T-cell (primary cell): Measurements from ENCODE around the gene CYTH1. TPM values are rescaled to one million over a fixed set of nuclear protein-coding genes. Genes with fewer than 3 reads are reported as not detected.

Experiments
- ATAC-seq, 4 experiments: fragments of 200-7000 bp in 3 of 4; fragments of 150-1000 bp in 1 of 4; cut with Tn5 transposase; replicated peaks in 1 of 4; 1 replicate in 3 of 4; 2 replicates in 1 of 4; pipeline ENCODE4 v1.10.0; 2021; ENCODE audit warnings: moderate library complexity in 3 of 4, mild to moderate bottlenecking in 2 of 4, moderate number of reproducible peaks in 1 of 4
- CTCF ChIA-PET, 2 donors: fragments of 300-600 bp; sonication (Branson Sonifier 250); formaldehyde crosslinking; loops; one replicate each; lab custom pipeline; 2022; ENCODE audit warnings: antibody characterized with exemption in 2 of 2; lab: Charles Lee
- POLR2A ChIA-PET, 2 donors: fragments of 300-600 bp; sonication (Branson Sonifier 250); formaldehyde crosslinking; loops; one replicate each; lab custom pipeline; 2022; ENCODE audit warnings: antibody characterized with exemption in 2 of 2; lab: Charles Lee
- DNase-seq, 35 experiments: peaks; one replicate each; pipeline versions ENCODE4 v3.0.0 to v3.0.0-alpha.2; 2013 to 2023
- H3K27ac ChIP-seq: one replicate; pipeline ENCODE4 v1.5.1; 2013; ENCODE audit warnings: low read length
- H3K27me3 ChIP-seq, 2 experiments: replicated peaks in 1 of 2; 1 replicate in 1 of 2; 2 replicates in 1 of 2; pipeline versions ENCODE4 v1.6.1 to v1.7.0; 2013; ENCODE audit warnings: low read length in 1 of 2, mixed read lengths in 1 of 2; ENCODE audit not compliant: control insufficient read depth in 2 of 2, insufficient read depth in 2 of 2; ENCODE audit errors: extremely low read depth in 1 of 2
- H3K36me3 ChIP-seq, 2 donors: 1 replicate in 1 of 2; 2 replicates in 1 of 2; pipeline versions ENCODE4 v1.6.1 to v1.7.0; 2013; ENCODE audit warnings: low read length in 1 of 2; ENCODE audit not compliant: control insufficient read depth in 2 of 2, insufficient read depth in 1 of 2; ENCODE audit errors: extremely low read depth in 1 of 2
- H3K4me1 ChIP-seq, 2 experiments: 1 replicate in 1 of 2; 2 replicates in 1 of 2; pipeline versions ENCODE4 v1.6.1 to v1.7.0; 2013; ENCODE audit warnings: low read length in 2 of 2, mixed read lengths in 1 of 2; ENCODE audit not compliant: insufficient read depth in 2 of 2, control insufficient read depth in 1 of 2; ENCODE audit errors: extremely low read depth in 1 of 2
- H3K4me3 ChIP-seq, 2 donors: 1 replicate in 1 of 2; 2 replicates in 1 of 2; pipeline versions ENCODE4 v1.5.1 to v1.7.0; 2013; ENCODE audit warnings: mild to moderate bottlenecking in 2 of 2, low read length in 1 of 2, moderate library complexity in 1 of 2; ENCODE audit not compliant: control insufficient read depth in 1 of 2; ENCODE audit errors: extremely low read depth in 1 of 2
- H3K9me3 ChIP-seq: 2 replicates; pipeline ENCODE4 v1.7.0; 2013
- H3K27ac Mint-ChIP-seq, 2 donors: one replicate each; pipeline ENCODE4 v1.8.0; 2020 to 2021; ENCODE audit warnings: mild to moderate bottlenecking in 2 of 2, mixed read lengths in 2 of 2
- H3K27me3 Mint-ChIP-seq, 2 donors: one replicate each; pipeline ENCODE4 v1.8.0; 2021 to 2022; ENCODE audit warnings: mixed read lengths in 2 of 2
- H3K36me3 Mint-ChIP-seq: one replicate; pipeline ENCODE4 v1.8.0; 2021; ENCODE audit warnings: mixed read lengths
- H3K4me1 Mint-ChIP-seq, 3 donors: one replicate each; pipeline ENCODE4 v1.8.0; 2020 to 2022; ENCODE audit warnings: mixed read lengths in 3 of 3, mild to moderate bottlenecking in 1 of 3
- H3K4me3 Mint-ChIP-seq, 3 donors: one replicate each; pipeline ENCODE4 v1.8.0; 2020 to 2022; ENCODE audit warnings: mild to moderate bottlenecking in 3 of 3, mixed read lengths in 3 of 3, moderate library complexity in 3 of 3
- H3K9me3 Mint-ChIP-seq, 3 donors: one replicate each; pipeline ENCODE4 v1.8.0; 2020 to 2022; ENCODE audit warnings: mixed read lengths in 3 of 3
- WGBS: methylation state at CpG from one replicate; pipeline ENCODE4 v1.1.5; 2013; ENCODE audit warnings: missing lambda C conversion rate; ENCODE audit not compliant: insufficient coverage; 5-methylcytosine and 5-hydroxymethylcytosine counted together
- total RNA-seq, 35 experiments: library from RNA in 6 of 35; stranded (reverse) in 6 of 35; fragments of 120-200 nt in 1 of 35; gene quantifications; one replicate each; pipeline versions ENCODE4 v1.2.1 to v1.2.4 and lab custom pipeline; 2013 to 2026

CYTH1 gene
- total RNA-seq, 5 donors from 2014 or later (not counting 1 experiment from before 2014, with no cell fraction given) = 357 to 509 (median 372) TPM

DNA sequence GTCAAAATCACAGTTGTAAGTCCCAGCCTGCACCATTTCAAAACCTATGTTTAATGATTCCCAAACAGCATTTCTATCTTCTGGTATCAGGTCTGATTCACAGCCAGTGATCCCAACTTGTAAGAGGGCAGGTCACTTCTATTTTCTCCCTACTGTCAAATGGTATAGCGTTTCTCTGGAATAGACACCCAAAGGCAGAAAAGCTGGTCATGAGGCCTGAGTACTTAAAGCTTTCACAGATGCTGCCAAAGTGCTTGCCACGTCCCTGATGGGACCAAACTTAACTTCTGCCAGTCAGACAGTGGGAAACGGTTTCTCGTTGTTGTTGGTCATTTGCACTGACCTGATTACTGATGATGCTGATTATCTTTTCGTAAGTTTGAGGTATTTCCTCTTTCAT lies 43.4 kb downstream of the CYTH1 start:
- WGBS = 83% methylated on average over 4 of the region's 5 CpGs
- Histone ChIP-seq H3K27ac (peak overlapping the region; percentile 5), H3K4me3 (no peak overlapping the region), H3K9me3 (no peaks in the 10 kb centered on the region), H3K4me1 (peaks cover 71 to 81% of the 10 kb centered on the region in 2 experiments), H3K36me3 (peaks cover 0 to 14% of the 10 kb centered on the region in 2 donors), H3K27me3 (no peaks in the 10 kb centered on the region)
- ChIA-PET CTCF (interaction anchor here in 1 of 2 donors (0.7 to 1.1 kb wide), 2 partner anchors 13 to 255 kb away, joined by 3 to 5 read pairs; no protein-coding TSS in a partner anchor), POLR2A (no interaction called here)
- no peak for DNase-seq
- Mint-ChIP-seq H3K27me3 (no peaks in the 10 kb centered on the region), H3K9me3 (no peaks in the 10 kb centered on the region), H3K4me1 (peaks cover 88 to 96% (median 93%) of the 10 kb centered on the region in 3 donors), H3K27ac (peak overlapping the region; percentile 90 to 97), H3K36me3 (peaks cover 16% of the 10 kb centered on the region), H3K4me3 (peak overlapping the region in 1 of 3 donors; percentile 86)
- no peak for ATAC-seq

DNA sequence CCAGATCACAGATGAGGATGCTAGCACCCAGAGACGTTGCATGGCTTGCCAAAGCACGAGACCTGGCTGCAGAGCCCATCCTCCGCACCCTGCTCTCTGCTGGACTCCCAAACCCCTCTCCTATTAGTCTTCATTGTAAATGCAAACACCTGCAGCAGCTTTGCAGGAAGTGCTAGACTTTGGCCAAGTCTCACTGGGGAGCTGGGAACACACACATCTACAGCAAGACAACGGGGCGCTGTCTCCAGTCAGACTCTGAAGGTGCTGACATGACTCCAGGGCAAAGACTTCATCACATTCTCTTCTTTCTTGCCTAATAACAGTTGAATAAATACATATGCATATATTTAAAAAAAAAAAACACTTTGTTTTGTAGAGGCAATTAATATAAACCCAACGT lies 43.8 kb downstream of the CYTH1 start:
- Mint-ChIP-seq H3K27ac (peak overlapping the region; percentile 90 to 97), H3K4me1 (peaks cover 88 to 96% (median 93%) of the 10 kb centered on the region in 3 donors), H3K4me3 (peak overlapping the region in 2 of 3 donors; percentile 21 to 86), H3K27me3 (no peaks in the 10 kb centered on the region), H3K36me3 (peaks cover 15% of the 10 kb centered on the region), H3K9me3 (no peaks in the 10 kb centered on the region)
- H3K9me3 ChIP-seq = no peaks in the 10 kb centered on the region
- CTCF ChIA-PET = interaction anchor here in 1 of 2 donors (0.7 to 2.9 kb wide), 4 partner anchors 13 to 255 kb away, joined by 3 to 13 read pairs (median 4); no protein-coding TSS in a partner anchor
- 100% methylated on average over 3 of the region's 6 CpGs for WGBS
- H3K27ac ChIP-seq = peak overlapping the region; percentile 5
- DNase-seq = peak in 1 of 35 experiments; percentile 5
- no peak overlapping the region for H3K4me3 ChIP-seq
- peaks cover 0 to 13% of the 10 kb centered on the region in 2 donors for H3K36me3 ChIP-seq
- ATAC-seq = no peak
- H3K4me1 ChIP-seq = peaks cover 70 to 83% of the 10 kb centered on the region in 2 experiments
- POLR2A ChIA-PET = interaction anchor here in 1 of 2 donors (0.6 kb wide), 1 partner anchor 52 kb away, joined by 3 read pairs; no protein-coding TSS in a partner anchor
- no peaks in the 10 kb centered on the region for H3K27me3 ChIP-seq

GRCh38 chr17:78737332-78737731 lies 44.7 kb downstream of the CYTH1 start:
- Histone ChIP-seq H3K36me3 (peaks cover 0 to 11% of the 10 kb centered on the region in 2 donors), H3K4me3 (peak overlapping the region; percentile 76 to 96), H3K4me1 (peaks cover 75 to 82% of the 10 kb centered on the region in 2 experiments), H3K27ac (peak overlapping the region; percentile 75), H3K9me3 (no peaks in the 10 kb centered on the region), H3K27me3 (no peaks in the 10 kb centered on the region)
- WGBS = no CpG with 5 or more reads among the region's 2 CpGs
- H3K36me3 Mint-ChIP-seq = peaks cover 11% of the 10 kb centered on the region
- DNase-seq (no peak), ATAC-seq (no peak)
- H3K27ac Mint-ChIP-seq = peak overlapping the region; percentile 90 to 97
- peak overlapping the region; percentile 86 to 95 (median 87) for H3K4me3 Mint-ChIP-seq
- peaks cover 88 to 96% (median 93%) of the 10 kb centered on the region in 3 donors for H3K4me1 Mint-ChIP-seq
- no peaks in the 10 kb centered on the region for H3K9me3 Mint-ChIP-seq
- ChIA-PET CTCF (interaction anchor here (0.6 to 2.9 kb wide), 8 partner anchors 9 to 62 kb away, joined by 3 to 13 read pairs (median 4); no protein-coding TSS in a partner anchor), POLR2A (interaction anchor here in 1 of 2 donors (0.5 to 2.2 kb wide), 4 partner anchors 11 to 44 kb away, joined by 3 to 11 read pairs (median 6); no protein-coding TSS in a partner anchor)
- H3K27me3 Mint-ChIP-seq = no peaks in the 10 kb centered on the region

DNA sequence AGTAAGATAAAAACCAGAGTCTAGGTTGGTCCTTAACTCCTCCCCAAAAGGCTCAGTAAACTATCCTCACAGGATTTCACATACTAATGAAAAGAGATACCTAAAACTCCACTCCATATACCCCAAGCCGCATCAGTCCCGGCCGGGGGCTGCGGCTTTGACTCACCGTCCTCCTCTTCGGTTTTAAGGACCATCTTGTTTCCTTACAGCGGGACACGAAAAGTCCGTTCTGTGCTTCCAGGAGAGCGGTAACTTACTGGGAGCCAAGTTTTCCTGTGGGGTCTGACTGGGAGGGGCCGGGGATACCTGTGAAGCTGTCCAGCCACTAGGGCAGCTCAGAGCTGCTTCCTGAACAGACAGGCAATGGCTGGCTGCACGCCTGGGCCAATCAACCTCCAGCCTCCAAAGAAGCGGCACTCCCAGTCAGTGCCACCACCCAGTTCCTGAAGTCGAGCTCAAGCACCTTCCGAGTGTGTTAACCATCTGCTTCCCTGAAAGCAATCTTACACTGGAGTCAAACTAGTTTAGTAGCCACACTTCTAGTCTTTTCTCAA lies 45.5 kb downstream of the CYTH1 start:
- ATAC-seq (peak; percentile 86 to 89 (median 87)), DNase-seq (peak in 34 of 35 experiments; percentile 58 to 81 (median 68))
- 7% methylated on average over 10 of the region's 15 CpGs for WGBS
- H3K4me3 ChIP-seq = peak overlapping the region; percentile 76 to 96
- H3K4me1 Mint-ChIP-seq = peaks cover 88 to 96% (median 93%) of the 10 kb centered on the region in 3 donors
- H3K4me1 ChIP-seq = peaks cover 75 to 80% of the 10 kb centered on the region in 2 experiments
- no peaks in the 10 kb centered on the region for H3K9me3 ChIP-seq
- ChIA-PET POLR2A (interaction anchor here (0.5 to 2.2 kb wide), 9 partner anchors 12 to 44 kb away, joined by 3 to 13 read pairs (median 5); no protein-coding TSS in a partner anchor), CTCF (interaction anchor here (0.6 to 2.9 kb wide), 10 partner anchors 8 to 63 kb away, joined by 3 to 13 read pairs (median 4); no protein-coding TSS in a partner anchor)
- H3K27ac Mint-ChIP-seq = peak overlapping the region; percentile 90 to 97
- H3K36me3 Mint-ChIP-seq = peaks cover 15% of the 10 kb centered on the region
- H3K36me3 ChIP-seq = peaks cover 0 to 11% of the 10 kb centered on the region in 2 donors
- no peaks in the 10 kb centered on the region for H3K27me3 Mint-ChIP-seq
- H3K27me3 ChIP-seq = no peaks in the 10 kb centered on the region
- no peaks in the 10 kb centered on the region for H3K9me3 Mint-ChIP-seq
- H3K27ac ChIP-seq = peak overlapping the region; percentile 75
- H3K4me3 Mint-ChIP-seq = peak overlapping the region; percentile 86 to 95 (median 87)

- peak overlapping the region; percentile 90 to 97 for H3K27ac Mint-ChIP-seq
- peak overlapping the region; percentile 86 to 95 (median 87) for H3K4me3 Mint-ChIP-seq
- H3K4me1 Mint-ChIP-seq = peaks cover 88 to 99% (median 92%) of the 10 kb centered on the region in 3 donors
- WGBS = 8% methylated on average over 4 of the region's 6 CpGs
- Histone ChIP-seq H3K36me3 (peaks cover 0 to 9% of the 10 kb centered on the region in 2 donors), H3K27ac (peak overlapping the region; percentile 75), H3K4me1 (peaks cover 73 to 79% of the 10 kb centered on the region in 2 experiments), H3K27me3 (no peaks in the 10 kb centered on the region), H3K4me3 (peak overlapping the region; percentile 76 to 96), H3K9me3 (no peaks in the 10 kb centered on the region)
- H3K9me3 Mint-ChIP-seq = no peaks in the 10 kb centered on the region
- CTCF ChIA-PET = interaction anchor here in 1 of 2 donors (0.7 to 2.9 kb wide), 8 partner anchors 11 to 64 kb away, joined by 3 to 13 read pairs (median 4); no protein-coding TSS in a partner anchor
- ATAC-seq (peak; percentile 37 to 50 (median 48)), DNase-seq (peak in 2 of 35 experiments; percentile 26 to 61)
- H3K36me3 Mint-ChIP-seq = peaks cover 15% of the 10 kb centered on the region
- no peaks in the 10 kb centered on the region for H3K27me3 Mint-ChIP-seq
- POLR2A ChIA-PET = interaction anchor here (0.6 to 2.2 kb wide), 7 partner anchors 12 to 44 kb away, joined by 3 to 13 read pairs (median 4); no protein-coding TSS in a partner anchor
Observed at GRCh38 chr17:78735832-78736525, 46.1 kb downstream of the CYTH1 start.
